ENCODE data around the gene KPNA4. TPM values are rescaled to one million over a fixed set of nuclear protein-coding genes. Genes with fewer than 3 reads are reported as not detected.

The KPNA4 gene
- total and polyA plus RNA-seq, 2 experiments from 2014 or later: 17.4 to 33.1 TPM

- H3K9me3 ChIP-seq (ENCODE audit: low read depth): no peaks in the 10 kb centered on the region
- peaks cover 64% of the 10 kb centered on the region for H3F3A ChIP-seq (ENCODE audit: insufficient read depth)
- peak overlapping the region; percentile 57; the same call in 1 of the 2 replicates for H3K27ac ChIP-seq
- no peak overlapping the region for H3K4me3 ChIP-seq
- H3K4me2 ChIP-seq (ENCODE audit: unreplicated experiment): peak overlapping the region; percentile 67
- H3K27me3 ChIP-seq (replicated peaks; ENCODE audit: insufficient read depth): no peaks in the 10 kb centered on the region
- H3K4me1 ChIP-seq (ENCODE audit: insufficient read depth): peaks cover 55% of the 10 kb centered on the region
- H3K36me3 ChIP-seq (ENCODE audit: low read depth): no peaks in the 10 kb centered on the region
- no peak for TF ChIP-seq EZH2phosphoT487 (IDR thresholded peaks at IDR 0.05; ENCODE audit: insufficient read depth, low read depth)
- no peak for TF ChIP-seq EZH2 (IDR thresholded peaks at IDR 0.05; ENCODE audit: insufficient read depth, poor library complexity, severe bottlenecking)
- H3K9me2 ChIP-seq (ENCODE audit: insufficient read depth): no peaks in the 10 kb centered on the region
- no peaks in the 10 kb centered on the region for H4K20me1 ChIP-seq (ENCODE audit: insufficient read depth)
- no peaks in the 10 kb centered on the region for H3K79me2 ChIP-seq (ENCODE audit: insufficient read depth)
- H2AFZ ChIP-seq: no peak overlapping the region
- in situ Hi-C loops (cut with MboI): no loop called here
- DNase-seq: no peak
- 100% methylated on average over 2 of the region's 2 CpGs for WGBS, 2 experiments (ENCODE audit: low coverage in 1 of 2, low lambda C conversion rate in 2 of 2, missing lambda C conversion rate in 2 of 2)
- H3K9ac ChIP-seq: no peak overlapping the region; the same call in 1 of the 2 replicates
These were observed 90.2 kb downstream of the KPNA4 start for GRCh38 chr3:160475153-160475552.

GRCh38 chr3:160474416-160474838, 90.9 kb downstream of the KPNA4 start:
- H3K4me3 ChIP-seq: peak overlapping the region; percentile 4; the same call in 1 of the 2 replicates
- no peaks in the 10 kb centered on the region for H3K27me3 ChIP-seq (replicated peaks; ENCODE audit: insufficient read depth)
- in situ Hi-C loops (cut with MboI): no loop called here
- H3K9me2 ChIP-seq (ENCODE audit: insufficient read depth): no peaks in the 10 kb centered on the region
- H3K9me3 ChIP-seq (ENCODE audit: low read depth): no peaks in the 10 kb centered on the region
- H3K27ac ChIP-seq: peak overlapping the region; percentile 57
- peaks cover 55% of the 10 kb centered on the region for H3K4me1 ChIP-seq (ENCODE audit: insufficient read depth)
- no peaks in the 10 kb centered on the region for H3K79me2 ChIP-seq (ENCODE audit: insufficient read depth)
- peaks cover 59% of the 10 kb centered on the region for H3F3A ChIP-seq (ENCODE audit: insufficient read depth)
- no peaks in the 10 kb centered on the region for H3K36me3 ChIP-seq (ENCODE audit: low read depth)
- H3K9ac ChIP-seq: peak overlapping the region; percentile 0; the same call in 1 of the 2 replicates
- no peak overlapping the region for H2AFZ ChIP-seq
- peak overlapping the region; percentile 67 for H3K4me2 ChIP-seq (ENCODE audit: unreplicated experiment)
- TF ChIP-seq EZH2 (IDR thresholded peaks at IDR 0.05; ENCODE audit: insufficient read depth, poor library complexity, severe bottlenecking): no peak
- TF ChIP-seq EZH2phosphoT487 (IDR thresholded peaks at IDR 0.05; ENCODE audit: insufficient read depth, low read depth): no peak
- H4K20me1 ChIP-seq (ENCODE audit: insufficient read depth): no peaks in the 10 kb centered on the region
- DNase-seq: peak; percentile 74

- peaks cover 55% of the 10 kb centered on the region for H3K4me1 ChIP-seq (ENCODE audit: insufficient read depth)
- 0% methylated on average over 1 of the region's 1 CpG for WGBS, 2 experiments (ENCODE audit: low coverage in 1 of 2, low lambda C conversion rate in 2 of 2, missing lambda C conversion rate in 2 of 2)
- H3K27me3 ChIP-seq (replicated peaks; ENCODE audit: insufficient read depth): no peaks in the 10 kb centered on the region
- in situ Hi-C loops (cut with MboI): no loop called here
- peak overlapping the region; percentile 67 for H3K4me2 ChIP-seq (ENCODE audit: unreplicated experiment)
- no peaks in the 10 kb centered on the region for H3K79me2 ChIP-seq (ENCODE audit: insufficient read depth)
- 0 out of 2 replicates have a peak overlapping the region, but pooled peaks have one; percentile 2 for H3K9ac ChIP-seq
- no peak for TF ChIP-seq EZH2 (IDR thresholded peaks at IDR 0.05; ENCODE audit: insufficient read depth, poor library complexity, severe bottlenecking)
- no peak for TF ChIP-seq EZH2phosphoT487 (IDR thresholded peaks at IDR 0.05; ENCODE audit: insufficient read depth, low read depth)
- H3F3A ChIP-seq (ENCODE audit: insufficient read depth): peaks cover 55% of the 10 kb centered on the region
- H2AFZ ChIP-seq: no peak overlapping the region
- H3K9me2 ChIP-seq (ENCODE audit: insufficient read depth): no peaks in the 10 kb centered on the region
- H3K27ac ChIP-seq: peak overlapping the region; percentile 57
- peak overlapping the region; percentile 4; the same call in 1 of the 2 replicates for H3K4me3 ChIP-seq
- H3K36me3 ChIP-seq (ENCODE audit: low read depth): no peaks in the 10 kb centered on the region
- no peaks in the 10 kb centered on the region for H4K20me1 ChIP-seq (ENCODE audit: insufficient read depth)
- no peaks in the 10 kb centered on the region for H3K9me3 ChIP-seq (ENCODE audit: low read depth)
- peak; percentile 94 for DNase-seq
These were observed 91.4 kb downstream of the KPNA4 start for GRCh38 chr3:160473978-160474377.

- H3K36me3 ChIP-seq (ENCODE audit: low read depth): no peaks in the 10 kb centered on the region
- no peaks in the 10 kb centered on the region for H3K9me2 ChIP-seq (ENCODE audit: insufficient read depth)
- in situ Hi-C loops (cut with MboI): no loop called here
- peaks cover 47% of the 10 kb centered on the region for H3F3A ChIP-seq (ENCODE audit: insufficient read depth)
- no peaks in the 10 kb centered on the region for H3K79me2 ChIP-seq (ENCODE audit: insufficient read depth)
- no peak overlapping the region for H2AFZ ChIP-seq
- H3K4me3 ChIP-seq: no peak overlapping the region
- no peak overlapping the region for H3K9ac ChIP-seq
- H3K4me2 ChIP-seq (ENCODE audit: unreplicated experiment): peak overlapping the region; percentile 67
- H4K20me1 ChIP-seq (ENCODE audit: insufficient read depth): no peaks in the 10 kb centered on the region
- H3K27me3 ChIP-seq (replicated peaks; ENCODE audit: insufficient read depth): no peaks in the 10 kb centered on the region
- 38 to 71% methylated on average over 1 of the region's 1 CpG for WGBS, 2 experiments (ENCODE audit: low coverage in 1 of 2, low lambda C conversion rate in 2 of 2, missing lambda C conversion rate in 2 of 2)
- H3K4me1 ChIP-seq (ENCODE audit: insufficient read depth): peaks cover 54% of the 10 kb centered on the region
- peak; percentile 80 for DNase-seq
- H3K27ac ChIP-seq: peak overlapping the region; percentile 57
- no peaks in the 10 kb centered on the region for H3K9me3 ChIP-seq (ENCODE audit: low read depth)
- TF ChIP-seq EZH2 (IDR thresholded peaks at IDR 0.05; ENCODE audit: insufficient read depth, poor library complexity, severe bottlenecking) (no peak), EZH2phosphoT487 (IDR thresholded peaks at IDR 0.05; ENCODE audit: insufficient read depth, low read depth) (no peak)
These were observed 92.2 kb downstream of the KPNA4 start for GRCh38 chr3:160473221-160473620.

GRCh38 chr3:160472344-160472743, 93.0 kb downstream of the KPNA4 start:
- WGBS, 2 experiments (ENCODE audit: low coverage in 1 of 2, low lambda C conversion rate in 2 of 2, missing lambda C conversion rate in 2 of 2): 92 to 94% methylated on average over 2 of the region's 2 CpGs

More at GRCh38 chr3:160472344-160472743, 93.0 kb downstream of the KPNA4 start:
- Histone ChIP-seq H3K9me3 (ENCODE audit: low read depth) (no peaks in the 10 kb centered on the region), H3K4me2 (ENCODE audit: unreplicated experiment) (no peak overlapping the region), H3K4me1 (ENCODE audit: insufficient read depth) (peaks cover 46% of the 10 kb centered on the region), H3K79me2 (ENCODE audit: insufficient read depth) (no peaks in the 10 kb centered on the region), H3K27me3 (replicated peaks; ENCODE audit: insufficient read depth) (no peaks in the 10 kb centered on the region), H3K36me3 (ENCODE audit: low read depth) (no peaks in the 10 kb centered on the region), H4K20me1 (ENCODE audit: insufficient read depth) (no peaks in the 10 kb centered on the region), H3K4me3 (no peak overlapping the region), H3F3A (ENCODE audit: insufficient read depth) (peaks cover 38% of the 10 kb centered on the region), H3K27ac (no peak overlapping the region), H2AFZ (no peak overlapping the region), H3K9me2 (ENCODE audit: insufficient read depth) (no peaks in the 10 kb centered on the region), H3K9ac (no peak overlapping the region)
- in situ Hi-C loops (cut with MboI): no loop called here
- TF ChIP-seq EZH2phosphoT487 (IDR thresholded peaks at IDR 0.05; ENCODE audit: insufficient read depth, low read depth) (no peak), EZH2 (IDR thresholded peaks at IDR 0.05; ENCODE audit: insufficient read depth, poor library complexity, severe bottlenecking) (no peak)
- DNase-seq: no peak

Measured in GM23248 (cell line).